Common myeloid progenitor, CD34-positive (primary cell): ENCODE results near the gene C2orf78.

ENCODE experiments used
- CTCF ChIA-PET: fragments of 350-600 bp; sonication (Branson Sonifier 250); formaldehyde crosslinking; loops from one replicate; lab custom pipeline; 2021; ENCODE audit warnings: antibody characterized with exemption; lab: Charles Lee
- POLR2A ChIA-PET: fragments of 350-600 bp; sonication (Branson Sonifier 250); formaldehyde crosslinking; loops from one replicate; lab custom pipeline; 2021; ENCODE audit warnings: antibody characterized with exemption; lab: Charles Lee
- DNase-seq, 3 donors: peaks; one replicate each; pipeline versions ENCODE4 v3.0.0 to v3.0.0-alpha.2; 2013
- H3K27ac ChIP-seq, 2 experiments: 1 replicate in 1 of 2; 2 replicates in 1 of 2; pipeline ENCODE4 v1.7.0; 2013; ENCODE audit warnings: inconsistent platforms in 2 of 2, low read length in 2 of 2, mild to moderate bottlenecking in 2 of 2, low read depth in 1 of 2, moderate library complexity in 1 of 2; ENCODE audit not compliant: severe bottlenecking in 2 of 2, insufficient read depth in 1 of 2, poor library complexity in 1 of 2
- H3K27me3 ChIP-seq, 5 experiments: replicated peaks in 2 of 5; 1 replicate in 3 of 5; 2 replicates in 2 of 5; pipeline versions ENCODE4 v1.6.1 to v1.7.0; 2013; ENCODE audit warnings: low read length in 4 of 5, mild to moderate bottlenecking in 2 of 5, moderate library complexity in 2 of 5, inconsistent platforms in 1 of 5; ENCODE audit not compliant: insufficient read depth in 5 of 5, control insufficient read depth in 4 of 5
- H3K36me3 ChIP-seq, 4 experiments: 1 replicate in 2 of 4; 2 replicates in 2 of 4; pipeline versions ENCODE4 v1.6.1 to v1.7.0; 2013; ENCODE audit warnings: low read length in 3 of 4, control low read depth in 1 of 4, mild to moderate bottlenecking in 1 of 4; ENCODE audit not compliant: control insufficient read depth in 4 of 4, insufficient read depth in 4 of 4
- H3K4me1 ChIP-seq, 4 experiments: 1 replicate in 3 of 4; 2 replicates in 1 of 4; pipeline versions ENCODE4 v1.6.1 to v1.7.1; 2013; ENCODE audit warnings: low read length in 3 of 4, mild to moderate bottlenecking in 3 of 4, control low read depth in 1 of 4, inconsistent platforms in 1 of 4, moderate library complexity in 1 of 4; ENCODE audit not compliant: control insufficient read depth in 4 of 4, insufficient read depth in 4 of 4; ENCODE audit errors: control extremely low read depth in 1 of 4
- H3K4me3 ChIP-seq, 7 experiments: 1 replicate in 4 of 7; 2 replicates in 3 of 7; pipeline versions ENCODE4 v1.5.1 to v1.7.0; 2013; ENCODE audit warnings: mild to moderate bottlenecking in 7 of 7, low read length in 6 of 7, moderate library complexity in 6 of 7, inconsistent platforms in 2 of 7, low read depth in 2 of 7, control low read depth in 1 of 7; ENCODE audit not compliant: insufficient read depth in 4 of 7, control insufficient read depth in 1 of 7; ENCODE audit errors: extremely low read depth in 1 of 7
- H3K9me3 ChIP-seq, 5 experiments: 1 replicate in 4 of 5; 2 replicates in 1 of 5; pipeline versions ENCODE4 v1.6.1 to v1.7.1; 2013; ENCODE audit warnings: low read length in 4 of 5, mild to moderate bottlenecking in 2 of 5, inconsistent platforms in 1 of 5, low read depth in 1 of 5, moderate library complexity in 1 of 5; ENCODE audit not compliant: control insufficient read depth in 4 of 5, insufficient read depth in 2 of 5; ENCODE audit errors: control extremely low read depth in 1 of 5
- whole genome bisulfite sequencing: methylation state at CpG from one replicate; pipeline ENCODE4 v1.1.5; 2013; ENCODE audit not compliant: insufficient coverage; 5-methylcytosine and 5-hydroxymethylcytosine counted together

The C2orf78 gene

DNA sequence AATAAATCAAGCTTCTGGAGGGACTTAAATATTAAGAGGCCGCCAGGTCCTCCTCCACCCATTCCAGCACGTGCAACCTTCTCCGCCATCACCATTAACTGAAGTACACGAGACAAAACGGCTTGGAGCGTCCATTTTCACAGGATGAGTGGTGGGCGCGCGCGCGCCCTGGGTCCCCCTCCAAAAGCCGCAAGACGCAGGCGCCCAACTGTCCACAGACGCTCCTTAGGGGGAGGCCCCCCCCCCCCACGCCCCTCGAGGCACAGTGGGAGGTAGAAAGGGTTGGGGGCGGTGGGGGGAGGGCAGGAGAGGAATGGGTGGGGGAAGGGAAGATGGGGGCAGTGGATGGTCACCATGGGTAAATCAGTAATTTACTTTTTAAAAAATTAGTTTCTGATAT, 34.3 kb downstream of the C2orf78 start:
- 95% methylated on average over 9 of the region's 18 CpGs for WGBS
- ChIA-PET POLR2A (no interaction called here), CTCF (no interaction called here)
- Histone ChIP-seq H3K4me3 (no peak overlapping the region), H3K27me3 (no peaks in the 10 kb centered on the region), H3K36me3 (no peaks in the 10 kb centered on the region), H3K9me3 (no peaks in the 10 kb centered on the region), H3K27ac (no peak overlapping the region), H3K4me1 (peaks cover 0 to 4% (median 0%) of the 10 kb centered on the region in 4 experiments)
- DNase-seq = no peak

DNA sequence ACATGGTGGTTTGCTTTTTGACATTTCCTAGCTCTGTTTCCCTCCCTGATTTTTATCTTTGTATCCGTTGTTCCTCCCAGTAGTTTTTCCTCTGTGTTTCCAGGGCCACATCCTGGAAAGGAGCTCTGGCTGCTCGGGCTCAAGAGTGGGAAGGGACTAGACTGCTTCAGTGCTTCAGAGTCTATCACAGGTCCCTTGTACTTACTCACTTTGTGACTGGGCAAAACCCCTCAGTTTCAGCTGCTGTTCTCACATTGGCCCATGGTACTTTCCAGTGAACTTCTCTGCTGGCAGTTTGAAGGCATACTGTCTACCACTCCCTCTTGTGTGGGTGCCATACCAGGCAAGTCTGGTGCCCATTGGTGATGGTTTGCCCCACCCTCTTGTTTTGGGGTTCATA, 37.2 kb downstream of the C2orf78 start:
- WGBS = 0% methylated on average over 1 of the region's 2 CpGs
- ChIA-PET CTCF (interaction anchor here (0.5 to 1.9 kb wide), 7 partner anchors 10 to 513 kb away, joined by 3 to 8 read pairs (median 3); partner anchors contain the start of gene ACTG2), POLR2A (no interaction called here)
- H3K4me1 ChIP-seq = peaks cover 0 to 4% (median 0%) of the 10 kb centered on the region in 4 experiments
- DNase-seq = peak in 2 of 3 donors; percentile 41 to 48
- no peaks in the 10 kb centered on the region for H3K9me3 ChIP-seq
- H3K36me3 ChIP-seq = no peaks in the 10 kb centered on the region
- no peaks in the 10 kb centered on the region for H3K27me3 ChIP-seq
- H3K4me3 ChIP-seq = no peak overlapping the region
- no peak overlapping the region for H3K27ac ChIP-seq

DNA sequence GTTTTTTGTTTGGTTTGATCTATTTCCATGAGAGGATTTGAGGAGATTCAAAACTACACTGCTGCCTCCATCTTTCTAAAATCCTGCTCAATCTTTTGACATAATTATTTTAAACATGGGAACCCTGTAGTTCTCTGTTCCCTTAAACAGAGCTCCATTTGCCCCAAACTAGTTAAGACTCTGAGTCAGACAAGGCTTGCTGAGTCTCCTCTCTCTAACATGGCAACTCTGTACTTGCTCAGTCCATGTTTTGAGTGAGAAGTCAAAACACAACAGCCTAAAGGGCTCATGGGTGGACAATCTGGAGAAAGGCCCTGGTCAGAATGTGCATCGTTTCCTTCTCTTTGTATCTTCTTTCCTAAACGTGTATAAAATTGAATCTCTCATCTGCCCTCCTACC, 37.7 kb downstream of the C2orf78 start:
- Histone ChIP-seq H3K36me3 (no peaks in the 10 kb centered on the region), H3K27ac (no peak overlapping the region), H3K27me3 (no peaks in the 10 kb centered on the region), H3K9me3 (no peaks in the 10 kb centered on the region), H3K4me1 (peaks cover 0 to 4% (median 0%) of the 10 kb centered on the region in 4 experiments), H3K4me3 (no peak overlapping the region)
- DNase-seq = no peak
- CTCF ChIA-PET = interaction anchor here (0.5 to 4.3 kb wide), 12 partner anchors 26 to 329 kb away, joined by 3 to 35 read pairs (median 3); partner anchors contain the start of gene ACTG2
- 93% methylated on average over 2 of the region's 2 CpGs for WGBS
- POLR2A ChIA-PET = no interaction called here

- Histone ChIP-seq H3K36me3 (no peaks in the 10 kb centered on the region), H3K9me3 (no peaks in the 10 kb centered on the region), H3K27ac (no peak overlapping the region), H3K27me3 (no peaks in the 10 kb centered on the region), H3K4me3 (no peak overlapping the region), H3K4me1 (peaks cover 0 to 4% (median 0%) of the 10 kb centered on the region in 4 experiments)
- CTCF ChIA-PET = interaction anchor here (0.6 to 4.3 kb wide), 15 partner anchors 10 to 667 kb away, joined by 3 to 35 read pairs (median 4); no protein-coding TSS in a partner anchor
- POLR2A ChIA-PET = no interaction called here
- 100% methylated on average over 1 of the region's 1 CpG for WGBS
- no peak for DNase-seq
These were observed 38.3 kb downstream of the C2orf78 start for GRCh38 chr2:73822276-73822675.

GRCh38 chr2:73822991-73823390, 39.0 kb downstream of the C2orf78 start:
- ChIA-PET CTCF (interaction anchor here (1.1 to 4.3 kb wide), 11 partner anchors 11 to 512 kb away, joined by 3 to 35 read pairs (median 8); no protein-coding TSS in a partner anchor), POLR2A (no interaction called here)
- no peak for DNase-seq
- H3K36me3 ChIP-seq = no peaks in the 10 kb centered on the region
- no peak overlapping the region for H3K4me3 ChIP-seq
- peaks cover under 1 to 10% (median 3%) of the 10 kb centered on the region in 4 experiments for H3K4me1 ChIP-seq
- H3K9me3 ChIP-seq = no peaks in the 10 kb centered on the region
- WGBS = 91% methylated on average over 1 of the region's 2 CpGs
- H3K27me3 ChIP-seq = no peaks in the 10 kb centered on the region
- no peak overlapping the region for H3K27ac ChIP-seq

GRCh38 chr2:73823416-73823815, 39.4 kb downstream of the C2orf78 start:
- POLR2A ChIA-PET = no interaction called here
- H3K4me3 ChIP-seq = no peak overlapping the region

DNA sequence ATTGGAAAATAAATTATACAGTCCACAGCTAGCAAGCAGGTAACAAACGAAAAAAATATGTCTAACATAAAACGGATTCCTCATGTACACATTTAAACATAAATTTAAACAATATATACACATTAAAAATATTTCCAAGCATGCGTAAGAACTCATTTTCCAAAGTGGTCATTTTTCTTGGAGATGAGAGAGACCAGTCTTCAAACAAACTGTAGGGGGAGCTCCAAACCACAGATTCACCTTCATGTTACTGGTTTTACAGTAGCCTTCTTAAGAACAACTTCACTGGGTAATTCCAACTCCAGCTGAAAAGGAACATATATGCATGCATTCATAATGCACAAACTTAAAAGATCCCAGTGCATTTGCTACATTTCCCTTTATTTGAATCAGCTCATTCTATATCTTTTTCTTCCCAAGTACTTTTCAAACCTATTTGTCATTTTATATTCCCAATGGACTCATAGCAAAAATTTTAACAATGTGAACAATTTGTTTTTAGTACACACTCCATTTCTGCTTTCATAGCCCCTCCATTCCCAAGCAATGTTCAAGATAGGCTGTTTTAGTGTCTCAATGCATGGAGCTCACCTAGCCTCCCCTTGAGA, 40.0 kb downstream of the C2orf78 start:
- peak; percentile 82 to 93 (median 88) for DNase-seq
- POLR2A ChIA-PET = no interaction called here

More at GRCh38 chr2:73823416-73823815, 39.4 kb downstream of the C2orf78 start:
- CTCF ChIA-PET = interaction anchor here (1.0 to 4.3 kb wide), 13 partner anchors 11 to 511 kb away, joined by 3 to 35 read pairs (median 5); no protein-coding TSS in a partner anchor
- no peak overlapping the region for H3K27ac ChIP-seq
- no peaks in the 10 kb centered on the region for H3K9me3 ChIP-seq
- peaks cover 5 to 14% (median 7%) of the 10 kb centered on the region in 4 experiments for H3K4me1 ChIP-seq
- no CpG with 5 or more reads among the region's 2 CpGs for WGBS
- no peaks in the 10 kb centered on the region for H3K27me3 ChIP-seq
- no peaks in the 10 kb centered on the region for H3K36me3 ChIP-seq
- DNase-seq = no peak

More for the DNA sequence above, 40.0 kb downstream of the C2orf78 start:
- no peak overlapping the region for H3K27ac ChIP-seq
- no peaks in the 10 kb centered on the region for H3K27me3 ChIP-seq
- no peak overlapping the region for H3K4me3 ChIP-seq
- no peaks in the 10 kb centered on the region for H3K9me3 ChIP-seq
- no peaks in the 10 kb centered on the region for H3K36me3 ChIP-seq
- CTCF ChIA-PET = interaction anchor here (0.8 to 4.3 kb wide), 14 partner anchors 10 to 511 kb away, joined by 3 to 35 read pairs (median 6); no protein-coding TSS in a partner anchor
- H3K4me1 ChIP-seq = peaks cover 6 to 15% (median 8%) of the 10 kb centered on the region in 4 experiments
- no CpG with 5 or more reads among the region's 3 CpGs for WGBS
